Endodermal cell (in vitro differentiated cells): ENCODE measurements around the gene ZBTB4. TPM values are rescaled to one million over a fixed set of nuclear protein-coding genes. Genes with fewer than 3 reads are reported as not detected.

Source experiments
- DNase-seq: peaks from one replicate; pipeline ENCODE4 v3.0.0-alpha.2; 2017
- H3K27ac ChIP-seq: 2 replicates; pipeline ENCODE4 v1.5.1; 2013; ENCODE audit warnings: mild to moderate bottlenecking, low read depth, low read length, moderate library complexity
- H3K27me3 ChIP-seq: 2 replicates; pipeline ENCODE4 v1.6.1; 2013; ENCODE audit warnings: mild to moderate bottlenecking, low read length, moderate library complexity; ENCODE audit not compliant: insufficient read depth, control insufficient read depth, poor library complexity, severe bottlenecking
- H3K36me3 ChIP-seq: 2 replicates; pipeline ENCODE4 v1.7.0; 2013; ENCODE audit warnings: mild to moderate bottlenecking, low read length, moderate library complexity; ENCODE audit not compliant: control insufficient read depth, insufficient read depth
- H3K4me1 ChIP-seq: one replicate; pipeline ENCODE4 v1.7.0; 2013; ENCODE audit warnings: low read length; ENCODE audit not compliant: control insufficient read depth, insufficient read depth
- H3K4me3 ChIP-seq: 2 replicates; pipeline ENCODE4 v1.5.1; 2013; ENCODE audit warnings: mild to moderate bottlenecking, low read length, moderate library complexity
- H3K9ac ChIP-seq: 2 replicates; pipeline ENCODE4 v1.6.1; 2013; ENCODE audit warnings: mild to moderate bottlenecking, low read length, moderate library complexity; ENCODE audit not compliant: poor library complexity, severe bottlenecking; ENCODE audit errors: extremely low read depth
- H3K9me3 ChIP-seq: 2 replicates; pipeline ENCODE4 v1.6.1; 2013; ENCODE audit warnings: mild to moderate bottlenecking, low read length, moderate library complexity; ENCODE audit not compliant: control insufficient read depth
- H3K27ac Mint-ChIP-seq: 2 replicates; pipeline ENCODE4 v1.8.0; 2020; ENCODE audit warnings: mixed read lengths
- H3K27me3 Mint-ChIP-seq: 2 replicates; pipeline ENCODE4 v1.8.0; 2021; ENCODE audit warnings: mild to moderate bottlenecking, mixed read lengths; ENCODE audit not compliant: insufficient read depth
- H3K36me3 Mint-ChIP-seq: 2 replicates; pipeline ENCODE4 v1.8.0; 2020; ENCODE audit warnings: low read depth, mixed read lengths
- H3K4me1 Mint-ChIP-seq: 2 replicates; pipeline ENCODE4 v1.8.0; 2020; ENCODE audit warnings: mixed read lengths
- H3K4me3 Mint-ChIP-seq: 2 replicates; pipeline ENCODE4 v1.8.0; 2020; ENCODE audit warnings: mild to moderate bottlenecking, moderate library complexity, mixed read lengths
- H3K9me3 Mint-ChIP-seq: 2 replicates; pipeline ENCODE4 v1.8.0; 2020; ENCODE audit warnings: mild to moderate bottlenecking, mixed read lengths
- WGBS, 2 experiments: methylation state at CpG; one replicate each; pipeline versions ENCODE4 v1.1.5 to v1.1.7; 2013; ENCODE audit warnings: missing lambda C conversion rate in 2 of 2, mixed read lengths in 1 of 2; ENCODE audit not compliant: insufficient coverage in 1 of 2, insufficient read length in 1 of 2; 5-methylcytosine and 5-hydroxymethylcytosine counted together
- total RNA-seq, 2 donors: library from RNA; stranded (reverse); fragmentation: NEBNext Ultra II Directional in 1 of 2; extraction: Animal tissue kit (Norgen Biotek cat#: 25700) in 1 of 2; gene quantifications; 2 replicates in 1 of 2; 3 replicates in 1 of 2; pipeline ENCODE4 v1.2.1, GENCODE V29; 2021
- TF ChIP-seq, protein P1 (sequence below): fragments of 200-600 bp; sonication (generic); conservative IDR thresholded peaks from 2 replicates; pipeline ENCODE4 v1.5.0; 2021; ENCODE audit warnings: antibody characterized with exemption, mild to moderate bottlenecking

The ZBTB4 gene
- total RNA-seq, 2 donors from 2014 or later, result 18.8 to 25.5 TPM

DNA sequence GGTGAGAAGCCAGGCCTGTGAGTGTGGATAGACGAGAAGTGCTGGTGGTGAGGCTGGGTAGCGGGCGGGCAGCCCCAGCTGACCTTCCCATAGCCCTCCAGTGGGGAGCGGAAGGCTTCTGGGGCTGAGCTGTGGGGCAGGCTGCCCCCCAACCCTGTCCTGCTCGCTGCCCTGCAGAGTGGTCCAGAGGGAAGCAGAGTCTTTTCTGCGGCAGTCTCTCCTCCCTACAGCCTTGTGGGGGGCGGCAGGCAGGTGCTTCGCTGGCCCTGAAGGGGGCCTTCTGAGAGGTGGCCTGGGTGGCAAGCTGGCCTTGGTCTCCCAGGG lies 68.0 kb downstream of the ZBTB4 start:
- Histone ChIP-seq H3K4me3 (no peak overlapping the region), H3K9ac (no peak overlapping the region), H3K9me3 (no peaks in the 10 kb centered on the region), H3K27ac (no peak overlapping the region), H3K27me3 (no peaks in the 10 kb centered on the region), H3K36me3 (peaks cover 34% of the 10 kb centered on the region), H3K4me1 (no peaks in the 10 kb centered on the region)
- TF ChIP-seq, protein P1, sequence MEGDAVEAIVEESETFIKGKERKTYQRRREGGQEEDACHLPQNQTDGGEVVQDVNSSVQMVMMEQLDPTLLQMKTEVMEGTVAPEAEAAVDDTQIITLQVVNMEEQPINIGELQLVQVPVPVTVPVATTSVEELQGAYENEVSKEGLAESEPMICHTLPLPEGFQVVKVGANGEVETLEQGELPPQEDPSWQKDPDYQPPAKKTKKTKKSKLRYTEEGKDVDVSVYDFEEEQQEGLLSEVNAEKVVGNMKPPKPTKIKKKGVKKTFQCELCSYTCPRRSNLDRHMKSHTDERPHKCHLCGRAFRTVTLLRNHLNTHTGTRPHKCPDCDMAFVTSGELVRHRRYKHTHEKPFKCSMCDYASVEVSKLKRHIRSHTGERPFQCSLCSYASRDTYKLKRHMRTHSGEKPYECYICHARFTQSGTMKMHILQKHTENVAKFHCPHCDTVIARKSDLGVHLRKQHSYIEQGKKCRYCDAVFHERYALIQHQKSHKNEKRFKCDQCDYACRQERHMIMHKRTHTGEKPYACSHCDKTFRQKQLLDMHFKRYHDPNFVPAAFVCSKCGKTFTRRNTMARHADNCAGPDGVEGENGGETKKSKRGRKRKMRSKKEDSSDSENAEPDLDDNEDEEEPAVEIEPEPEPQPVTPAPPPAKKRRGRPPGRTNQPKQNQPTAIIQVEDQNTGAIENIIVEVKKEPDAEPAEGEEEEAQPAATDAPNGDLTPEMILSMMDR, result no peak
- peaks cover 42% of the 10 kb centered on the region for H3K36me3 Mint-ChIP-seq
- H3K4me1 Mint-ChIP-seq, result peaks cover 7% of the 10 kb centered on the region
- WGBS, 2 experiments, result 77 to 92% methylated on average over 2 to 8 of the region's 8 CpGs
- no peak overlapping the region for H3K27ac Mint-ChIP-seq
- no peak overlapping the region for H3K4me3 Mint-ChIP-seq
- DNase-seq, result no peak
- peaks cover 16% of the 10 kb centered on the region for H3K27me3 Mint-ChIP-seq
- no peaks in the 10 kb centered on the region for H3K9me3 Mint-ChIP-seq

DNA sequence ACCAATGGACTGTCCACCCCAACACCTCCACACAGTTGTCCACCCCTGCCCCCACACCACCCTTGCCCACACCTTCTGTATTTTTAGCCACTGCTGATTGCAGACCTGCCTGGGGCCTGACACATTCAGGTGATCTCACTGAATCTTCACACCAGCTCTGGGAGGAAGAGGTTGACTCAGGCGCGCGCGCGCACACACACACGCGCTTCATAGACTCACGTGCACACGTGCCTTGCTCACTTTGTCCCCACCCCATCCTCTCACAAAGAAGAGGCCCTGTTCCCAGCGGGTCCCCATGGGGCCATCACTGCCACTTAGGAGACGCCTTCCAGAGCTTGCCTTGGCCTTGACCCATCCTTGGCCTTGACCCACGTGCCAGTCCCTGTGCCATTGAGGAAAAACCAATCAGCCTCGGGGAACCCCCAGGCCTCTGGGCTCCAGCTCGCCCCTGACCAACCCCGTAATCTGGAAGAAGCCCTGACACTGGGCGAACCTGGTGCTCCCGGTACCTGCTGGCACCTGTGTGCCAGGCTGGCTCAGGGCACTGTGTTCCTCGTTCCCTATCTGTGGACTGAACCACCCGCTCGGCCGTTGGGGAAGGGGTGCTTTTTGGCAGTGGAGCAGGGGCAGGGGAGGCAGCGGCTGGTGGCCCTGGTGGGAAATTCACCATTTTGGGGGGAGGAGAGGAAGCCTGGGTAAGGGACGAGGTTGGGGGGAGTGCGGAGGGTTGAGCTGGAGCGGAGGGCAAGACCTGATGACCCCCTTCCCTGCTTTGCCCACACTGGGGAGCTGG lies 68.6 kb downstream of the ZBTB4 start:
- WGBS, 2 experiments, result 94 to 97% methylated on average over 11 to 25 of the region's 25 CpGs

DNA sequence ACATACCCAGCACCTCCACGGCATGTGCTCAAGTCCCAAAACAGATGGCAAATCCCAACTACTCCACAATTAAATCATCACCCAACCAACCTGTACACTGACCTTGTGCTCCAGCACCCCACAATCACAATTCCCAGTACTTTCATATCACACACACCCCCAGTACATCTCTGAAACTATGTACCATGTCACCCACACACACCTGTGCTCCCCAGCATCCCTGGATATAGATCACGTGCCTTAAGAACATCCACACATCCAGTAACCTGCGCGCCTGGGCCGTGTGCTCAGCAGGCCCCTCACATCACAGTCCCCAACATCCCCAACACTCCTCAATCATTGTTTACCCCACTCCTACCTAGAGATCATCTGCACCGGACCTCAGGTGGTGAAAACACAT lies 69.7 kb downstream of the ZBTB4 start:
- peaks cover 10% of the 10 kb centered on the region for H3K4me1 Mint-ChIP-seq
- Histone ChIP-seq H3K27ac (no peak overlapping the region), H3K36me3 (peaks cover 24% of the 10 kb centered on the region), H3K9ac (no peak overlapping the region), H3K27me3 (no peaks in the 10 kb centered on the region), H3K9me3 (no peaks in the 10 kb centered on the region), H3K4me3 (no peak overlapping the region), H3K4me1 (no peaks in the 10 kb centered on the region)
- WGBS, 2 experiments, result 92 to 94% methylated on average over 5 to 6 of the region's 6 CpGs
- H3K4me3 Mint-ChIP-seq, result no peak overlapping the region
- no peak for DNase-seq
- peaks cover 16% of the 10 kb centered on the region for H3K27me3 Mint-ChIP-seq
- H3K36me3 Mint-ChIP-seq, result peaks cover 28% of the 10 kb centered on the region
- H3K9me3 Mint-ChIP-seq, result no peaks in the 10 kb centered on the region
- H3K27ac Mint-ChIP-seq, result no peak overlapping the region
- TF ChIP-seq, protein P1, result no peak

More for the DNA sequence above, 68.6 kb downstream of the ZBTB4 start:
- Histone ChIP-seq H3K27me3 (no peaks in the 10 kb centered on the region), H3K9me3 (no peaks in the 10 kb centered on the region), H3K27ac (no peak overlapping the region), H3K9ac (no peak overlapping the region), H3K4me3 (no peak overlapping the region), H3K36me3 (peaks cover 32% of the 10 kb centered on the region), H3K4me1 (no peaks in the 10 kb centered on the region)
- TF ChIP-seq, protein P1, result no peak
- no peak overlapping the region for H3K27ac Mint-ChIP-seq
- peaks cover 9% of the 10 kb centered on the region for H3K4me1 Mint-ChIP-seq
- no peak for DNase-seq
- H3K27me3 Mint-ChIP-seq, result peaks cover 16% of the 10 kb centered on the region
- no peaks in the 10 kb centered on the region for H3K9me3 Mint-ChIP-seq
- no peak overlapping the region for H3K4me3 Mint-ChIP-seq
- peaks cover 39% of the 10 kb centered on the region for H3K36me3 Mint-ChIP-seq

Other genes with a start within 250 kb of the ZBTB4 start
- 100 to 1,000 TPM in 1 of 2 donors, 10 to 100 TPM in 1; 98.2 to 116 TPM for gene DVL2, start 245.1 kb downstream of the ZBTB4 start, total RNA-seq
- gene PHF23, start 240.2 kb downstream of the ZBTB4 start, total RNA-seq, result 10 to 100 TPM; 67.3 to 71.6 TPM
- gene GABARAP, start 237.2 kb downstream of the ZBTB4 start, total RNA-seq, result 100 to 1,000 TPM; 264 to 317 TPM
- gene CTDNEP1, start 227.9 kb downstream of the ZBTB4 start, total RNA-seq, result 100 to 1,000 TPM; 123 to 125 TPM
- 10 to 100 TPM; 45.3 to 68.0 TPM for gene ELP5, start 227.4 kb downstream of the ZBTB4 start, total RNA-seq
- gene CLDN7, start 217.2 kb downstream of the ZBTB4 start, total RNA-seq, result 100 to 1,000 TPM; 142 to 149 TPM
- gene SLC2A4, start 197.9 kb downstream of the ZBTB4 start, total RNA-seq, result 1 to 10 TPM; 2.2 to 5.4 TPM
- gene YBX2, start 185.0 kb downstream of the ZBTB4 start, total RNA-seq, result 10 to 100 TPM in 1 of 2 donors, 1 to 10 TPM in 1; 6.6 to 15.9 TPM
- 100 to 1,000 TPM; 488 to 556 TPM for gene EIF5A, start 172.0 kb downstream of the ZBTB4 start, total RNA-seq
- 10 to 100 TPM; 43.6 to 47.2 TPM for gene GPS2, start 164.3 kb downstream of the ZBTB4 start, total RNA-seq
- 10 to 100 TPM; 51.3 to 52.7 TPM for gene NEURL4, start 150.3 kb downstream of the ZBTB4 start, total RNA-seq
- 1 to 10 TPM; 4.5 to 8.4 TPM for gene ACAP1, start 143.1 kb downstream of the ZBTB4 start, total RNA-seq
- 1 to 10 TPM; 7.1 to 8.4 TPM for gene KCTD11, start 127.5 kb downstream of the ZBTB4 start, total RNA-seq
- gene TMEM95, start 124.5 kb downstream of the ZBTB4 start, total RNA-seq, result not detected
- gene TNK1, start 98.5 kb downstream of the ZBTB4 start, total RNA-seq, result 10 to 100 TPM; 11.0 to 11.7 TPM
- gene PLSCR3, start 85.1 kb downstream of the ZBTB4 start, total RNA-seq, result 10 to 100 TPM; 21.0 to 26.2 TPM
- gene TMEM256, start 75.5 kb downstream of the ZBTB4 start, total RNA-seq, result 100 to 1,000 TPM; 133 to 175 TPM
- gene NLGN2, start 71.8 kb downstream of the ZBTB4 start, total RNA-seq, result 100 to 1,000 TPM in 1 of 2 donors, 10 to 100 TPM in 1; 78.5 to 121 TPM
- gene SPEM1, start 59.3 kb downstream of the ZBTB4 start, total RNA-seq, result under 1 TPM; 0.46 to 0.49 TPM
- not detected for gene SPEM2, start 54.0 kb downstream of the ZBTB4 start, total RNA-seq
- gene SPEM3, start 50.8 kb downstream of the ZBTB4 start, total RNA-seq, result not detected
- gene TMEM102, start 44.2 kb downstream of the ZBTB4 start, total RNA-seq, result 1 to 10 TPM; 6.5 to 8.6 TPM
- 1 to 10 TPM; 4.0 to 8.8 TPM for gene FGF11, start 40.1 kb downstream of the ZBTB4 start, total RNA-seq
- 10 to 100 TPM in 1 of 2 donors, 1 to 10 TPM in 1; 8.7 to 11.6 TPM for gene CHRNB1, start 34.6 kb downstream of the ZBTB4 start, total RNA-seq
- under 1 TPM in 1 of 2 donors, not detected in 1; 0.33 TPM for gene SLC35G6, start 1.8 kb upstream of the ZBTB4 start, total RNA-seq
- 100 to 1,000 TPM; 129 to 189 TPM for gene POLR2A, start 4.7 kb upstream of the ZBTB4 start, total RNA-seq
- 1 to 10 TPM; 8.3 to 8.4 TPM for gene TNFSF12, start 69.4 kb upstream of the ZBTB4 start, total RNA-seq
- 1 to 10 TPM; 1.7 to 3.0 TPM for gene TNFSF13, start 79.1 kb upstream of the ZBTB4 start, total RNA-seq
- gene SENP3, start 82.3 kb upstream of the ZBTB4 start, total RNA-seq, result 10 to 100 TPM; 71.5 to 82.3 TPM
- under 1 TPM in 1 of 2 donors, not detected in 1; 0.44 TPM for gene CD68, start 100.0 kb upstream of the ZBTB4 start, total RNA-seq
- gene MPDU1, start 104.2 kb upstream of the ZBTB4 start, total RNA-seq, result 10 to 100 TPM; 47.4 to 56.6 TPM
- 1 to 10 TPM; 6.4 to 7.3 TPM for gene SOX15, start 110.5 kb upstream of the ZBTB4 start, total RNA-seq
- 10 to 100 TPM; 52.1 to 53.9 TPM for gene FXR2, start 135.3 kb upstream of the ZBTB4 start, total RNA-seq
- gene SAT2, start 148.2 kb upstream of the ZBTB4 start, total RNA-seq, result 100 to 1,000 TPM in 1 of 2 donors, 10 to 100 TPM in 1; 82.7 to 103 TPM
- 1 to 10 TPM in 1 of 2 donors, under 1 TPM in 1; 0.77 to 1.9 TPM for gene SHBG, start 150.5 kb upstream of the ZBTB4 start, total RNA-seq
- 1 to 10 TPM; 6.4 to 7.5 TPM for gene ATP1B2, start 171.3 kb upstream of the ZBTB4 start, total RNA-seq
- 100 to 1,000 TPM; 113 to 130 TPM for gene TP53, start 207.9 kb upstream of the ZBTB4 start, total RNA-seq
- 10 to 100 TPM; 21.7 to 30.8 TPM for gene WRAP53, start 208.8 kb upstream of the ZBTB4 start, total RNA-seq
- gene EFNB3, start 225.6 kb upstream of the ZBTB4 start, total RNA-seq, result 10 to 100 TPM; 12.8 to 15.0 TPM
- gene DNAH2, start 238.1 kb upstream of the ZBTB4 start, total RNA-seq, result under 1 TPM; 0.42 to 0.69 TPM